Islet of Langerhans (tissue), 1 donor: ENCODE data around the gene TANGO2.

Experiments used
- FAIRE-seq: peaks from one replicate; lab custom pipeline; 2011; peaks lifted over from hg19 to GRCh38; lab: Jason Lieb, UNC

Gene TANGO2, protein sequence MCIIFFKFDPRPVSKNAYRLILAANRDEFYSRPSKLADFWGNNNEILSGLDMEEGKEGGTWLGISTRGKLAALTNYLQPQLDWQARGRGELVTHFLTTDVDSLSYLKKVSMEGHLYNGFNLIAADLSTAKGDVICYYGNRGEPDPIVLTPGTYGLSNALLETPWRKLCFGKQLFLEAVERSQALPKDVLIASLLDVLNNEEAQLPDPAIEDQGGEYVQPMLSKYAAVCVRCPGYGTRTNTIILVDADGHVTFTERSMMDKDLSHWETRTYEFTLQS

DNA sequence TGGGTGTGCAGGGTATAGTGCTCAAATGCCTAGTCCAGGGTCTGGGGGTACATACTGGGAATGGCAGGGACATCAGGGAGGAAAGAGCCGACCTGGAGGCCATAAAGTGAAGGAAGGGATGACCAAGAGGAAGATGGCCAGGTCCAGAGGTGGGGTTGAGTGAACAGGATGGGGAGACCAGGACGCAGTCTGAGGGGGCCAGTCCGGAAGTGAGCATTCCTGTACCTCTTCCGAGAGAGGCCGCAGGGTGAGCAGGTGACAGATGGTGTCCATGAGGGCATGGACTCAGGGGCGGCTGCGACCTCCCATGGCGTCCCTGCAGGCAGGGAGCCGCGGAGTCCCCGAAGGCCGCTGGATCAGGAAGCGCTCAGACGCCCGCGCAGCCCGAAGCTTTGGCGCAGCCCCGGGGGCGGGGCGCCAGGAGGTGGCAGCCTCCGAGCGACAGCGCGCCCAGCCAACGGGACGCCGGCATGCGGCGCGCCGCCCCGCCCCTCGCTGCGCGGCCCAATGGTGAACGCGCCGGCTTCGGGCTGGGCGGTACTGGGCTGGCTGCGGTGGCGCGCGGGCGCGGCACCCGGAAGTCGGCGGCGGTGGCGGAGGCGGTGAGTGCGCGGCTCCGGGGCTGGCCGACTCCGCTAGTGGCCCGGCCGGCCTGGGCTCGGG is at the start of gene TANGO2:
TANGO2 (plus strand) TSS at position 578 of the 663 bp plus-strand sequence. CDS start 15,689 bp downstream, outside the sequence.
- FAIRE-seq: no peak

DNA sequence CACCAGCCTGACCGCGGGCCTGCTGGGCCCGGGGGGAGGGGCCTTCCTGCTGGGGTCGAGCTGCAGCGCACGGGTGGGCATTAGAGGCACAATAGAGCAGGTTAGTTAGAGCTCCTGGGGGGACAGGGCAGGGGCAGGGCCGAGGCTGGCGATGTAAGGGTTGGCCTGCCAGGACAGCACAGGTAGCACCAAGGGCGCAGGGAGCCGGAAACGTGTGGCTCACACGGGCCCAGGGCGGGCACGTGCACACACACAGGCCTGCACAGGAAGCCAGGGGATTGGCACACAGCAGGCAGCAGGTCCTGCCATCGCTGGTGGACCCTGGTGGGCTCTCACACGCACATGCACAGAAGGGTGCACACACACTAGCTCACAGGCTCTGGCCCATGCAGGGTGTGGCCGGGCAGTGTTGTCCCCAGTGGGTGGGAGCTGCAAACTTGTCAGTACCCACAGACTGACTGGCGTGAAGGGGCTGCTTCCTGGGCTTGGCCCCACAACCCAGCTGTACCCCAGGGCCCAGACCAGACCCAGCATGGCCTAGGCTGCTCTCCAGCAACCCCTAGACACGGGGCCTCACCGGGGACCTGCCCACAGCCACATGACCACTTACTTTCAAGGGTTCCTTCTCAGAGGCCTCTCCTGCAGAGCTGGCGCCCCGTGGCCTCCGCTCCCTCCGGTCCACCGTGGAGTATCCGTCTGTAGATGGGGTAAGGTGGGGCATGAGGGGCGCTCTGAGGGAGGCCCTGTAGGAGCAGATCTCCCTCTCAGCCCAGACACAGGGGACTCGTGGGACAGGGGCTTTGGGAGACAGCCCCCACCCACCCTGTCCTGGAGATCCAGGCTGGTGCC is 49.4 kb upstream of the TANGO2 start:
- no peak for FAIRE-seq

DNA sequence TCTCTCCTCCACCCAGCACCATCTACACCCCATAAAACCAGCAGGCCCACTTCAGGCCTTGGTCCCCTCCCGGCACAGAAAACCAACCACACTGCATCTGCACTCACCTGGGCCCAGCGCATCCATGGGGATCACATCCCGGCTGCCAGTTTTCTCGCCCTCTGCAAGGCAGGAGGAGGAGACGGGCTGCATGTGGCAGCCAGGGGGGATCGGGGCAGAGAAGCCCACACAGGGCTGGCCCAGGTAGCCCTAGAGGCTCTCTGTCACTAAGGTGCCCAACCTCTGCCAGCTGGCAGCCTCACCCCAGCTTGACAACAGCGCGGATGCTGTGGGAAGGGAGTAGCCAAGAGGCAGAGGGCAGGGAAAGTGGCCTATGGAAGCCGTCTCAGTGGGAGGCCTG is 48.7 kb upstream of the TANGO2 start:
- FAIRE-seq: no peak

DNA sequence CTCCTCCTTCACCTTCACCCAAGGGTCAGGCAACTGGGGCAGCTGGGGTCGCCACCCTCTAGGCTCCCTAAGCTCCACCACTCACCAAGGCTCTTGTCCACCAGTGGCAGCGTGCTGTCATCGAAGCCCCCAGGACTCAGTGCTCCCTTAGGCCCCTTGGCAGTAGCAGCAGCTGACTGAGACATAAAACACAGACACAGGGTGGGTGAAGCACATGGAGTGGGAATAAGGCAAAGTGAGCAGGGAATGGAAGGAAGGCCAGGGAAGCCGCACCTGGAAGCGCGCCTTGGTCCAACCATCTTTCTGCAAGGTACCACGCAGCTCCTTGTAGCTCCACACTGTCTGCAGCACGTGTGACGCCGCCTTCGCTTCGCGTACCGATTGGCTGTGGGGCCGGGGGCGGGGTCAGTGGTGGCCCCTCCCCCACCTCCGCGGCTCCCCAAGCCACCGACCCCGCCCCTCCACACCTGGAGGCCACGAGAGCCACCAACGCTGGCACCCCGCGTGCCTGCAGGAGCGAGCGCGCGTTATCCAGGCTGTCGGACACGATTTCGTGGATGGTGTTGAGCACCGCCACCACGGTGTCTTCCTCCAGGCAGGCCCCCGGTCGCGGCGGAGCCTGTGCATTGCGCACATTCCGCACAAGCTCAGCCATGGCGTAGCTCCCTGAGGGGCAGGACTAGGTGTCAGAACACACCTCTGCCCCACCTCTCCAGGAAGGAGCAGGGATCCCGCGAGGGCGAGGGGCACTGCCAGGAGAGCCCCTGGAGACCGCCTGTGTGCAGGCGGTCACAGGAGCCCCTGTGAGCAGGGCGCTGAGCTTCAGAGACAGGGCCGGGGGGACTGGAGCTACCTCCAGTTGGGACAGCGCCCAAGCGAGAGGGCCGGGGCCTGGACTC is 48.0 kb upstream of the TANGO2 start:
- FAIRE-seq: no peak

- FAIRE-seq: no peak
These were observed 47.2 kb upstream of the TANGO2 start for GRCh38 chr22:19973551-19974267.

DNA sequence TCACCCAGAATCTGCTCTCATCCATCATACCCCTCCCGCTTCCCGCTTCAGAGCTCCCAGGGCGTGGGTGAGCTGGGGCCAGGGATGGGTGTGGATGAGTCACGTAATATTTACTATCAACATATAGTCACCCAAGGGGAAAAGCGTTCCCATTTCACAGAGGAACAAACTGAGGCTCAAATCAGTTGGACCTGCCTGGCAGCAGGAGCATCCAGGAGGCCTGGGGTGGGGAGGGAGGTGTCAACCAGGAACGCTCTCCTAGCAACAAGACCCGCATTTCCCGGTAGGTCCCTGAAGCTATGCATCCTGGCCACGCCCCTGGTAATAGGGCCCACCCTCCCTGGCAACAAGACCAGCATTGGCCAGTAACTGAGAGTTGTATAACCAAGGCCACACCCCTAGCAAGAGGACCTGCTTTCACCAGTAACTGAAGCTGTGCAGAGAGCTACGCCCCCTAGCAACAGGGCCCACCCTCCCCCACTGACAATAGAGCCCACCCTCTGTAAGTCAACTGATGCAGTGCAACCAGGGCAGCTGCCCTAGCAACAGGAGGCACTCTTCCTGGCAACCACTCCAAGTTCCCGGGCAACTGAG is 46.5 kb upstream of the TANGO2 start:
- FAIRE-seq: no peak

GRCh38 chr22:19974935-19975706 is 45.8 kb upstream of the TANGO2 start:
- no peak for FAIRE-seq

DNA sequence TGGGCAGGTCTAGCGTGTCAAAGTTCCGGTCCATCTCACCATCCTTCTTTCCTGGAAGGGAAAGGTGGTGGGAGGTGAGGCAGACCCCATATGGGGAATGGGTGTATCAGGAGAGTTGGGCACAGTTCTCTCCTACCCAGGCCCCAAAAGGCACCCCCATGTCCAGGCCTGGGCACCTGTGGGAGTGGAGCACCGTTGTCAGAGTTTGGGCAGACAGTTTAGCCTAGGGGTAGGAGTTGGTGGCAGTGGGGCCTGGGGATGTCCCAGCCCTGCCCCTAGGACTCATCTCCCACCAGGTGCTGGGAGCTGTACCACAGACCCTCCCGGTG is 45.2 kb upstream of the TANGO2 start:
- FAIRE-seq: no peak

DNA sequence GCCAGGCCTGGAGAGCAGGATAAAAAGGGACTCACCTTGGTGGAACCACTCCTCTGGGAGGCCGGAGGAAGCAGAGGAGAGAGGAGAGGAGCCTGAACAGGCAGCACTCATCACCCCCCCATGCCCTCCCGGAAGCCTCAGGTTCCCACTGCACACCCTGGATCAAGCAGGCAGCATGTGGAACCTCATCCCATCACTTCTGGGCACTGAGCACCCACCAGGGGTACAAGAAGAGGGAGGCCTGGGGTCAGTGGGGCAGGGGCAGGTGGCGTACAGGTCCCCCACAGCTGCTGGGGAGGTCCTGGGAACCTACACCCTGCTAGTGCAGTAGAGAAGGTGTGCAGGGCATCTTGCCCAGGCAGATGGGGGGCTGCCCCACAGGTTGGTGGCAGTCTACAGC is 44.2 kb upstream of the TANGO2 start:
- no peak for FAIRE-seq

- no peak for FAIRE-seq
These were observed 43.3 kb upstream of the TANGO2 start for GRCh38 chr22:19977296-19978243.

DNA sequence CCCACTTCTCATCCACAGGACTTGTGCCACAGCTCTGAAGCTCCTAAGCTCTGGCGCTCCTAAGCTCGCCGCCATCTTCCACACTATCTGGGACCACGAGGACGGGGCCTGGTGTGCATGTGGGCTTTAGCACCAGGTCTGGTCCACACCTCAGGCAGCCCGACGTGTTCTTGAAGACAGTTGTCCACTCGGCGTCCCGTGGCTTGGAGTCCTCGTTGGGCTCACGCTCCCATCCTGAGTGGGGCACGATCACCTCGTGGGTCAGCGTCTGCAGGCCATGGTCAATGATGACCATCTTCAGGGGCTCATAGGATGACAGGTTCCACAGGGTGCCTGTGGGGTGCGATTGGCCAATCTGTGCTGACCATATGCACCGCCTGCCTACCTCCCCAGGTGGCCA is 42.2 kb upstream of the TANGO2 start:
- FAIRE-seq: no peak

DNA sequence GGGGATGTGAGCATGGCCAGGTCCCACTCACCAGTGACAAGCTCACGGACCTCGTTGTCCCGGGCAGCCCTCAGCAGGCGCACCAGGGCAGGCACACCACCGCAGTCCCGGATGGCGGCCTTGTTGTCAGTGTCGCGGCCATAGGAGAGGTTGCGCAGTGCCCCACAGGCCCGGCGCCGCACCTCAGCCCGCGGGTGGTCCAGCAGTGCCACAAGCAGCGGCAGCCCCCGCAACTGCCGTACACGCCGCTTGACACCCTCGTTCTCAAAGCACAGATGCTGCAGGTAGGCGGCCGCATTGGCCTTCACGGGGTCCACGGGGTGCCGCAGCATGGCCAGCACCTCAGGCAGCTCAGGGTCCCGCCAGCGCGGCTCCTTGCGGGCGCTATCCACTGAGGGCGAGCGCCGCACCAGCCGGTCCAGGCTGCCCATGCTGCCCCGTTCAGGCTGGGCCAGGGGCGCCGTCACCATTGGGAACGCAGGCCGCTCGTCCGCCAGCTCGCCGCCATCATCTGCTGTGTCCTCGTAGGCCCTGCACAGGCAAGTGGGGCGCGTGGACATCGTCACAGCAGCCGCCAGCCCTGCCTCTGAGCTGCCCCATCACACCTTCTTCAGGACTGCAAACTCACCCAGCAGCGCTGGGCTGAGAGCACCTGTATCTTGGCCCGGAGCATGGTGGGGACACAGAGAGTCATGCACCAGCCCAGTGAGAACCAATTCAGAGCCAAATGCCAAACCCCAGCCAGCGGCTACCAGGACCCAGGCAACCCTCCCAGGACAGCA is 41.0 kb upstream of the TANGO2 start:
- no peak for FAIRE-seq

GRCh38 chr22:19980766-19981165 is 40.1 kb upstream of the TANGO2 start:
- FAIRE-seq: no peak

- no peak for FAIRE-seq
These were observed 39.5 kb upstream of the TANGO2 start for GRCh38 chr22:19981171-19981960.

GRCh38 chr22:19981961-19982920 is 38.7 kb upstream of the TANGO2 start:
- FAIRE-seq: no peak

DNA sequence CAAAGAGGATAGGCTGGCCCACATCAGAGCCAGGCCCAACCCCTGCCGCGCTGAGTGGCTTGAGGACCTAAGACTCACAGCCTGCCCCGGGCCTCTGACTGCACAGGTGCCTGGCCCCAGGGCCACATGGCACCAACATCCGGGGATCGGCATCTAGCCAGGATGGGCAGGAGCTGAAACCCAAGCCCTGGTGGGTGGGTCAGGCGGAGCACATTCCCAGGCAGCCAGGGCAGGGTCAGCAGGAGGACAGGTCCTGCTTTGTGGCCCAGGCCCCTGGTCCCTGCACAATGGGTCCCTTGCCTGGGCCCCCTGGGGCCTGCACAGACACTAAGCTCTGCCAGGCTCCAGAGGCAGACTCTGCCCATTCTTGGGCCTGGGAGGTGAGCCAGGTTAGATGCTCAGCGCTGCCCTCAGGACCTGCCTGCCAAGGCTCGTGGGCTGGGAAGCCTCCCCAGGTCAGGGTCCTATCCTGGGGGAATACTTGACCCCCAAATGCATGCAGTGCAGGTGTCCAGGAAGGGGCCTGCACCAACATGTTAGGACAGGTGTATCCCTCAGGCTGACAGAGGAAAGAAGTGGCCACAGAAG is 37.8 kb upstream of the TANGO2 start:
- no peak for FAIRE-seq
